OCI-LY1 (cell line): Measurements from ENCODE around the gene GLRX5.

ENCODE experiments used
- CTCF ChIP-seq: fragments of 200-600 bp; sonication (generic), shearing (Covaris generic); IDR thresholded peaks from 2 replicates; pipeline ENCODE4 v1.5.1; 2017; ENCODE audit warnings: mild to moderate bottlenecking, antibody characterized with exemption, low read length, moderate library complexity, mixed read lengths
- EZH2 ChIP-seq: fragments of 200-600 bp; sonication (generic), shearing (Covaris generic); IDR thresholded peaks from 2 replicates; pipeline ENCODE4 v1.8.0; 2017; ENCODE audit warnings: borderline replicate concordance, mixed run types, mild to moderate bottlenecking, antibody characterized with exemption, low read length, moderate library complexity, mixed read lengths

DNA sequence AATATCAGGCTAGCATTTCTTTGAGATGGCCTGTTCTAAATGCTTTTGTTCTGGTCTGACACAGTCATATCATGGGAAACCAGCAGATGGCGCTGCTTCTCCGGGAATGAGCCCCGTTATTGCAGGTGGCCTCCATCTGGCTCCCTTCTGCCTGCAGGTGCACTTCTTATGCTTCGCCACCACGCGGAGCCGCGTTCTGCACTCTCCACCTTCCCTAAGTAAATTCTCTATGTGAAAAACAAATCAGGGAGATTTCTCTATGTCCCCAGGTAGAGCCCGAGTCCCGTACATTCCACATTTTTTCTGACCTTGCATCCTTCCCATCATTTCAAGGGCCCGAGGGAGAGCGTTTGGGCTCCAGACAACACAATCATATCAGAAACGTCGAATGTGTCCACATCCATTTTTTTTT lies 26.2 kb downstream of the GLRX5 start:
- peak; percentile 99 for TF ChIP-seq CTCF
- TF ChIP-seq EZH2: no peak
